Large intestine (tissue), 3 donors: ENCODE results near the gene P2RX2. TPM values are rescaled to one million over a fixed set of nuclear protein-coding genes. Genes with fewer than 3 reads are reported as not detected.

Source experiments
- DNase-seq, 2 donors: peaks; one replicate each; pipeline versions ENCODE4 v3.0.0 to v3.0.0-alpha.2; 2013
- H3K27ac ChIP-seq: one replicate; pipeline ENCODE4 v1.5.1; 2013; ENCODE audit warnings: low read length
- H3K27me3 ChIP-seq: 2 replicates; pipeline ENCODE4 v1.6.1; 2013; ENCODE audit warnings: low read length; ENCODE audit not compliant: control insufficient read depth, insufficient read depth
- H3K36me3 ChIP-seq: 2 replicates; pipeline ENCODE4 v1.6.1; 2013; ENCODE audit warnings: low read length; ENCODE audit not compliant: control insufficient read depth, insufficient read depth
- H3K4me1 ChIP-seq: one replicate; pipeline ENCODE4 v1.6.1; 2013; ENCODE audit warnings: low read length; ENCODE audit not compliant: control insufficient read depth, insufficient read depth
- H3K4me3 ChIP-seq: one replicate; pipeline ENCODE4 v1.5.1; 2013; ENCODE audit warnings: low read length
- H3K9me3 ChIP-seq: one replicate; pipeline ENCODE4 v1.6.1; 2013; ENCODE audit warnings: mild to moderate bottlenecking, low read depth, low read length, moderate library complexity; ENCODE audit not compliant: control insufficient read depth
- WGBS: methylation state at CpG from one replicate; pipeline ENCODE4 v1.1.5; 2013; ENCODE audit warnings: low lambda C conversion rate; ENCODE audit not compliant: insufficient coverage; 5-methylcytosine and 5-hydroxymethylcytosine counted together
- polyA plus RNA-seq: library from polyadenylated mRNA; unstranded; fragments of 120-200 nt; gene quantifications from one replicate; pipeline ENCODE4 v1.2.1, GENCODE V29; 2013

P2RX2 gene
- polyA plus RNA-seq, 1 donor: 24.1 TPM

DNA sequence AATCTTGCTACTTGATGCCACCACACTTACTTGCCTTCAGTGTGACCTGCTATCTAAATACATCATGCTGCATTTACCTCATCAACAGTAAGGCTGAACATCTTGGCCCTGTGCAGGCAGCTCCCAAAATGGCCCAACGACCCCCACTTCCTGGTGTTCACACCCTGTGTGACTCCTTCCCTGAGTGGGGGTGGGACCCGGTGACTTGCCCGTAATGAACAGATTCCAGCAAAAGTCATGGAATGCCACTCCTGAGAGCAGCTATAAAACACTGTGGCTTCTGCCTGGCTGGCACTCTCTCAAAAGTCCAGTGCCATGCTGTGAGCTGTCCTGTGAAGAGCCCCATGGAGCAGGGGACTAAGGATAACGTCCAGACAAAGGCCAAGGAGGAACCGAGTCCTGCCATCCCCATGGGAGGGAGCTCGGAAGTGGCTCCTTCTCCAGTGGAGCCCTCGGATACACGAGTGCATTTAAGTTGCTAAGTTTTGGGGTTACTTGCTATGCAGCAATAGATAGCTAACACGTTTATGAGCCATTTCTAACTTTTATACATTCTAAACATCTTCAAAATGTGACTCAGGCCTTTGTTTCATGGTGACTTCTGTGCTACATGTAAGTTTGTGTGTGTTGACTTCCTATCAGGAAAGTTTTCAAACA is 33.0 kb downstream of the P2RX2 start:
- H3K36me3 ChIP-seq: peaks cover 59% of the 10 kb centered on the region
- DNase-seq: no peak
- H3K27me3 ChIP-seq: no peaks in the 10 kb centered on the region
- H3K27ac ChIP-seq: no peak overlapping the region
- no CpG with 5 or more reads among the region's 9 CpGs for WGBS
- H3K4me1 ChIP-seq: no peaks in the 10 kb centered on the region
- H3K9me3 ChIP-seq: peaks cover 5% of the 10 kb centered on the region
- H3K4me3 ChIP-seq: no peak overlapping the region

DNA sequence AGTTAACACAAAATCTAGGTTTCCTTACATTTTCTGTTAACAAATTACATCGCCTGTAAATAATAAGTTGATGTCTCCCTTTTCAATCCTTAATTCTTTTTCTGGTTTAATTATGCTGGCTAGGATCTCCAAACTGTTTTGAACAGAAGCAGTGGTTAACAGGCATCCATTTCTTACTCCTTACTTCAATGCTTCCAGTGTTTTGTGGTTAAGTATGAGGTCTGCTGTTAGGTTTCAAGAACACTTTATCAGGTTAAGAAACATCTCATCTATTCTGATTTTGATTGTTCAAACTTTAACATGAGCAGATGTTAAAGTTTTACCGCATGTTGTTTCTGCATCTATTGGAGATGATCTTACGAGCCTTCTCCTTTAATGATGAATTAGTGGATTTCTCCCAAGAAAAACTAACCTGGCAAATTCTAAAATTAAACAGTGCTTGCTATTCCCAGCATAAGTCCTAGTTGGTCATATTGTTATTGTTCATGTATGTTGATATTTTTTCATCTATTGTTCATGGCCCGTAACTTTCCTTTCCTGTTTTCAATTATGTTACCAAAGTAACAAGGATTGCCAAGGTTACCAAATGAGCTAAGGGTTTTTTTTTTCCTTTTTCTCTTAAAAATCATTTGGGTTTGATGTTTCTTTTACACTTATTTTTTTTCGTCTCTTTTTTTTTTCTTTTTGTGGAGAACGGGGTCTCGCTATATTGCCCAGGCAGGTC is 35.2 kb downstream of the P2RX2 start:
- no peak overlapping the region for H3K27ac ChIP-seq
- H3K4me3 ChIP-seq: no peak overlapping the region
- H3K4me1 ChIP-seq: no peaks in the 10 kb centered on the region
- WGBS: 100% methylated on average over 3 of the region's 7 CpGs
- no peaks in the 10 kb centered on the region for H3K27me3 ChIP-seq
- peaks cover 61% of the 10 kb centered on the region for H3K36me3 ChIP-seq
- peaks cover 5% of the 10 kb centered on the region for H3K9me3 ChIP-seq
- DNase-seq: no peak

DNA sequence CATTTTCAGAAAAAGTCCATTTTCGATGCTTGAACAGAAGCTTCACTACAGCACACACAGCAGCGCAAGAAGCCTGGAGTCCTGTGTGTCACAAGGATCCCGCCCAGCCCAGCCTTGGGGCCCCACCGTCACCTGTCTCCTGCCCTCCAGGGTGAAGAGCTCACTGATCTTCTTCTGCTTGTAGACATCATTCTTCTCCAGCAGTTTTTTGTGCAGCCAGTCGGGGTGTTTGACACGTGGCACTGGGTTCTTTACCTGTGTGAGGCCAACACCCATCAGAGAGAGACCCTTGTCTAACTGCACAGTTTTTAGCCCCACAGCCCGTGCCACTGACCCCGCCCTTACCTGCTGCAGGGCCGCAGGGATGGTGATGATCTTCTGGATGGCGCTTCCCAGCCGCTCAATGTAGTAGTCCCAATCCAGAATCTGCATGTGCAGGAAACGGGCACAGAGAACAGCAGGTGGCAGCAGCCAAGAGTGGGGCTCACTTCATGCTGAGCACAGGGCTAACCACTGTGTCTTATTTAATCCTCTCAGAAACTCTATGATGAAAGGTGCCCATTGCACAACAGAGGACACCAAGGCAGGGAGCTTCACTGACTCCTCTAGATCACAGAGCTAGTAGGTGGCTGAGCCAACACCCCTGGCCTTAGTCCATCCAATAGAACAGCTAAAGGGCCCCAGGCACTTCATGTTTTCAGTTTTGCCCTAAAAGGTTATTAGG is 38.6 kb downstream of the P2RX2 start:
- Histone ChIP-seq H3K36me3 (peaks cover 73% of the 10 kb centered on the region), H3K27me3 (no peaks in the 10 kb centered on the region), H3K9me3 (no peaks in the 10 kb centered on the region), H3K4me1 (no peaks in the 10 kb centered on the region), H3K27ac (no peak overlapping the region), H3K4me3 (no peak overlapping the region)
- no CpG with 5 or more reads among the region's 12 CpGs for WGBS
- no peak for DNase-seq

DNA sequence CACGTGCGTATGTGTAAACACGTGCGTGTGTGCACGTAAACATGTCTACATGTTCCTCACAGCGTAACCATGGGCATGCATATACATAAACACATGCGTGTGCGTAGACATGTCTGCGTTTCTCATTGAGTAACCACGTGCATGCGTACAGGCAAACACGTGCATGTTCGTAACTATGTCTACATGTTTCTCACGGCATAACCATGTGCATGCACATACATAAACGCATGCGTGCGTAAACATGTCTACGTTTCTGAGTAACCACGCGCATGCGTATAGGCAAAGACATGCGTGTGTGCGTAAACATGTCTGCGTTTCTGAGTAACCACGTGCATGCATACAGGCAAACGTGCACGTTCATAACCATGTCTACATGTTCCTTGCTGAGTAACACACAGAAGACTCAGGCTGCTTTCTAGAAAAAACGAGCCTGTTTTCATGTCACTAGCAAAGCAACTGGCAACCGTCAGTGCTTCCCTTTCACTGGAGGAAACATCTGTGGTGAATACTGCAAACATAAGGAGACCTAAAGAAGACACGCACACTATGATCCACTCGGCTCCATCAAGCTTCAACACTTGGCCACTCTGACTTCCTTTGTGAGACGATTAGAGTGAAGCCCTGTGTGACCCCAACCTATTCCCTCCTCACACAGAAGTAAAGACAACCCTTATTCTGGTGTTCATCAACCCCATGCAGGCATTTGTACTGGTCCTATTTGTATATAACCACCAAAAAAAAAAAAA is 39.7 kb downstream of the P2RX2 start:
- DNase-seq: no peak
- WGBS: 96% methylated on average over 12 of the region's 32 CpGs
- Histone ChIP-seq H3K36me3 (peaks cover 73% of the 10 kb centered on the region), H3K9me3 (no peaks in the 10 kb centered on the region), H3K27me3 (no peaks in the 10 kb centered on the region), H3K27ac (no peak overlapping the region), H3K4me3 (no peak overlapping the region), H3K4me1 (no peaks in the 10 kb centered on the region)

DNA sequence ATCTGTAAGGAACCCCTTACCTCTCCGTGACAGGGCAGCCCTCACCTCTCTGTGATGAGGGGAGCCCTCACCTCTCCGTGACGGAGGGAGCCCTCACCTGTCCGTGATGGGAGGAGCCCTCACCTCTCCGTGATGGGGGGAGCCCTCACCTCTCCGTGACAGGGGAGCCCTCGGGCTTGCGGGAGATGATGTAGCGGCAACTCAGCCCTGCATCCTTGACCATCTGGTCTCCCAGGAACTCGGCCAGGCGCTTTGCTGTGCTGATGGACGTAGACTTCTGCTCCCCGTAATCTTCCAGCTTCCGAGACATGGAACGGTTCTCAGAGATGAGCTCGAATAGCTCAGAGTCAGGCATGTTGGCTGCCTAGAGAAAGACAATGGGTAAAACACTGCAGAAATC is 40.6 kb downstream of the P2RX2 start:
- H3K36me3 ChIP-seq: peaks cover 76% of the 10 kb centered on the region
- no peak overlapping the region for H3K27ac ChIP-seq
- H3K9me3 ChIP-seq: no peaks in the 10 kb centered on the region
- no peak overlapping the region for H3K4me3 ChIP-seq
- H3K4me1 ChIP-seq: no peaks in the 10 kb centered on the region
- WGBS: no CpG with 5 or more reads among the region's 16 CpGs
- H3K27me3 ChIP-seq: no peaks in the 10 kb centered on the region
- DNase-seq: no peak

DNA sequence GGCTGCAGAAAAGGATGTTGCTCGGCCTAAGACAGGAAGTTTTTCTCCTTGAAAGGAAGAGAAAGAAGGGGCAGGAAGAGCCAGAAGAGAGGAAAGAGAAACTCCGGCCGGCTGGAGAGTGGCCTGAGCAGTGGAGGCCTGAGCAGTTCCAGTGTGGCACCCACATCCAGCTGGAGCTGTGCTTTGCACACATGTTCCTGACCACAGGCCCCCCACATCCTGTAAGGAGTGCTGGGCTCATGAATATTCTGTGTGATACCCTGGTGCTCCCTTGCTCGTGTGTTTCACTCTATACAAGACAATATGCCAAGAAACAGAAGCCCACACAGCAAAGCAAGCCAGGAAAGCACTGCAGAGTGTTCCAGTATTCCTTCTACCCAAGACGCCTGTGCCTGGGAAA is 41.5 kb downstream of the P2RX2 start:
- DNase-seq: no peak
- Histone ChIP-seq H3K4me3 (no peak overlapping the region), H3K4me1 (no peaks in the 10 kb centered on the region), H3K9me3 (no peaks in the 10 kb centered on the region), H3K27me3 (no peaks in the 10 kb centered on the region), H3K27ac (no peak overlapping the region), H3K36me3 (peaks cover 80% of the 10 kb centered on the region)
- WGBS: 100% methylated on average over 1 of the region's 5 CpGs

DNA sequence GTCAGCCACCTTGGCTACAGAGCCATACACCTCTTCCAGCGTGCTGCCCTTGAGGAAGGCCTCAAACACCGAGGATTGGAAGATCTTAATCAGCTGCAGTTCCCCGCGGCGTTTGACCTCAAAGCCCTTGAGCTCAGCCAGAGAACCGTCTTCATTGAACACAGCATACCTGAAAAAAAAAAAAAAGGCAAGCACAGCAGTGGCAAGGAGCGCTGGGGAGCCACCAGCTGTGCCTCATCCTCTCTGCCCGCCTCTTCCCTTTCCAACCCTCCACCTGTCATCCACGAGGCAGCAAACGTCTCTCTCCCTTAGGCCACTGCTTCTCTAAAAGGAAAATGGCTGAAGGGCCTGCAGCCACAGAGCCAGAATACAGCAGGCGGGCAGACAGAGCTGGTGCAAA is 42.4 kb downstream of the P2RX2 start:
- no CpG with 5 or more reads among the region's 11 CpGs for WGBS
- Histone ChIP-seq H3K27me3 (no peaks in the 10 kb centered on the region), H3K27ac (no peak overlapping the region), H3K4me3 (no peak overlapping the region), H3K4me1 (no peaks in the 10 kb centered on the region), H3K36me3 (peaks cover 87% of the 10 kb centered on the region), H3K9me3 (no peaks in the 10 kb centered on the region)
- DNase-seq: no peak

DNA sequence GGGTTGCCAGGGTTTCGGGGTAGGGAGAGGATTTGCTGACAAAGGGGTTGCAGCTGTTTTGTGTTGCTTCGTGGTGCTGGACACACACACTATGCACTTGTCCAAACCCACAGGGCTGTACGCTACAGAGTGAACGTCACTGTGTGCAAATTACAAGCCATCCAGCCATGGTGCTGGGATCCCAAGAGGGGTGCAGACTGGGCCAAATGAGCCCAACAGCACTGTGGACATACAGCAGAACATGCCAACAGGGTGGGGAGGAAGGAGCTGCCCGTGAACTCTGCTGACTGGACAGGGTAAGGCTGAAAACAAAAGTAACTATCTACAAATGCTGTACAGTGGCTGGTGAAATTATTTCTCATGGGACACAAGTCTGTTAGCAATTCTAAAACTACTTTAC is 43.4 kb downstream of the P2RX2 start:
- Histone ChIP-seq H3K4me3 (no peak overlapping the region), H3K27me3 (no peaks in the 10 kb centered on the region), H3K36me3 (peaks cover 91% of the 10 kb centered on the region), H3K4me1 (no peaks in the 10 kb centered on the region), H3K27ac (no peak overlapping the region), H3K9me3 (no peaks in the 10 kb centered on the region)
- no peak for DNase-seq
- no CpG with 5 or more reads among the region's 5 CpGs for WGBS

DNA sequence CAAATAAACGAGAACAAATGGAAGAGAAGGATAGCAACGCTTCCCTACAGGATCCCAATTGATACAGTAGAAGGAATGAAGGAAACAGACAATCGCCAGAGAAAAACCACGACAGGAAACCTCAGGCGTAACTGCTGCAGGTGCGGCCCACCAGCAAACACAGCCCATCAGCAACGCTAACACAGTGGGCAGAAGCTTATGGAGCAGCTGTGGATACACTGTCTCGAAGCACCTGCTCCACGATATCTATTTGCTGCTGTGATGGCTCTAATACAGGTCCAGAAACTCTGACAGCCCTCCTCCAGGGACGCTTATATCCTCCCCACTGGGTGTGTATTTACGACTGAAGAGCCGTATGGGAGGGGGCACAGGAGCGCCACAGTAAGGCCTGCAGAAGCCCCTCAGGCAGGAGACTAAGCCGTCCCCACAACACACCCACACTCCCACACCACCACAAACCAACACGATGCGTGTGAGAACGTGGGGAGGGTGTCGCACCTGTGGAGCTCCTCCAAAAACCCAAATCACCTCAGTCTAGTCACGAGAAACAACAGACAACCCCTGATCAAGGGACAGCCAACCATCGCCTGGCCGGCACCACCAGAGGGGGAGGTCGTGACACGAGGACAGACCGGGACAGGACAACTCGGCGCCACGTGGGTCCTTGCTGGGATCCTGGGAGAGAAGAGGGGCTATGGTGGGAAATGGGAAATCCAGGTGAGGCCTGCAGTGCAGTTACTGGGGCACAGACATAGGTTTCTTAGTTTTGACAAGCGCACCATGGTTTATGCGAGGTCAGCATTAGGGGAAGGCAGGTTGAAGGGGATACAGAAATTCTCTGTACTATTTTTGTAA is 44.6 kb downstream of the P2RX2 start:
- no peaks in the 10 kb centered on the region for H3K9me3 ChIP-seq
- 100% methylated on average over 1 of the region's 29 CpGs for WGBS
- H3K4me1 ChIP-seq: no peaks in the 10 kb centered on the region
- DNase-seq: no peak
- no peak overlapping the region for H3K27ac ChIP-seq
- H3K27me3 ChIP-seq: no peaks in the 10 kb centered on the region
- H3K4me3 ChIP-seq: no peak overlapping the region
- peaks cover 91% of the 10 kb centered on the region for H3K36me3 ChIP-seq
